ENCODE data around the gene SGCA. TPM values are rescaled to one million over a fixed set of nuclear protein-coding genes. Genes with fewer than 3 reads are reported as not detected.

Gene SGCA
- total and polyA plus RNA-seq, 2 experiments from 2014 or later: 0.19 TPM; not detected in 1

DNA sequence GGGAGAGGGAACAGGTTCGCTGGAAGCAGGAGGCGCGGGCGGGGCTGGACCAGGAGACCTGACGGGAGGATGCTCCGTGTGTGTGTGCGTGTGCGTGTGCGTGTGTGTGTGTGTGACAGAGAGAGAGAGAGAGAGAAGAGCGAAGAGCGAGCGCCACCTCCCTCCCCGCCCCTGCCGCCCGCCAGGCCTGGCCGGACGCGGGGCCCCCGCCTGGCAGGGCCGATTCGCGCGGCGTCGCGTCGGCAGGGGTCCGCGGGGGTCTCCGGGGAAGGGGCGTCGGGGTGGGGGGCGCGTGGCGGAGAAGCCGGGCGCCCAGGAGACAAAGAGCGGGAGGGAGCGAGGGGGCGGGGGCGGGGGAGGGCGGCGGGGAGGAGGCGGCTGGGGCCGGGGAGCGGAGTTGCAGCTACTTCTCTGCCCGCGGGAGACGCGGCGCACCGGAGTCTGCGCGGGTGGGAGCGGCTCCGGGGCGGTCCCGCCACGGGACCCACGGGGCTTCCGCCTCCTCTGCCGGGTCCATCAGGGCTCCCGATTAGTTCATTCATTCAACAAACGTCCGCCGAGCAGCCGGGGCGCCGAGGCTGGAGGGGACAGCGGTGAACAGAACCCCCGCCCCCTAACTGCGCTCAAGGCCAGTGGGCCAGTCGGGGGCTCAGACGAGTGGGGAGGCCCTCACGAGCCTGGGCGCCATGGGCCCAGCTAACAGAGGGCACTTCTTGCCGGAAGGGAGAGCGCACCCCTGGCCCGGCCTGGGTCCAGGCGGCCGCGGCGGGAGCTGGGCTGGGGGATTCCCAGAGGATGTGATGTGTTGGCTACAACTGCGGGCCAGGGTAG, 35.9 kb upstream of the SGCA start, which contains the start of gene SAMD14:
TSS of gene SAMD14 (minus strand) at position 433 of the 831 bp plus-strand sequence. CDS start 5,201 bp downstream, outside the sequence.
- H3K79me2 ChIP-seq (replicated peaks; ENCODE audit: insufficient read depth): no peaks in the 10 kb centered on the region
- DNase-seq (ENCODE audit: low spot score): peak; percentile 59
- H2AFZ ChIP-seq: peak within 1 kb of the TSS; percentile 90
- peak within 1 kb of the TSS; percentile 82 for H3K4me2 ChIP-seq
- no peaks in the 10 kb centered on the region for H3K9me3 Mint-ChIP-seq
- H3F3A ChIP-seq (replicated peaks; ENCODE audit: low read depth): no peaks in the 10 kb centered on the region; the same call in 1 of the 2 replicates
- H3K27ac Mint-ChIP-seq: no peak within 1 kb of the TSS
- peak within 1 kb of the TSS; percentile 91 for H3K4me3 Mint-ChIP-seq
- no peak within 1 kb of the TSS for H3K27ac ChIP-seq (ENCODE audit: low read depth)
- peak within 1 kb of the TSS; percentile 69 for H3K4me3 ChIP-seq
- peak; percentile 27 for ATAC-seq
- H3K27me3 Mint-ChIP-seq (ENCODE audit: insufficient read depth, low read depth, poor library complexity): peaks cover 37% of the 10 kb centered on the region
- TF ChIP-seq, protein P1, sequence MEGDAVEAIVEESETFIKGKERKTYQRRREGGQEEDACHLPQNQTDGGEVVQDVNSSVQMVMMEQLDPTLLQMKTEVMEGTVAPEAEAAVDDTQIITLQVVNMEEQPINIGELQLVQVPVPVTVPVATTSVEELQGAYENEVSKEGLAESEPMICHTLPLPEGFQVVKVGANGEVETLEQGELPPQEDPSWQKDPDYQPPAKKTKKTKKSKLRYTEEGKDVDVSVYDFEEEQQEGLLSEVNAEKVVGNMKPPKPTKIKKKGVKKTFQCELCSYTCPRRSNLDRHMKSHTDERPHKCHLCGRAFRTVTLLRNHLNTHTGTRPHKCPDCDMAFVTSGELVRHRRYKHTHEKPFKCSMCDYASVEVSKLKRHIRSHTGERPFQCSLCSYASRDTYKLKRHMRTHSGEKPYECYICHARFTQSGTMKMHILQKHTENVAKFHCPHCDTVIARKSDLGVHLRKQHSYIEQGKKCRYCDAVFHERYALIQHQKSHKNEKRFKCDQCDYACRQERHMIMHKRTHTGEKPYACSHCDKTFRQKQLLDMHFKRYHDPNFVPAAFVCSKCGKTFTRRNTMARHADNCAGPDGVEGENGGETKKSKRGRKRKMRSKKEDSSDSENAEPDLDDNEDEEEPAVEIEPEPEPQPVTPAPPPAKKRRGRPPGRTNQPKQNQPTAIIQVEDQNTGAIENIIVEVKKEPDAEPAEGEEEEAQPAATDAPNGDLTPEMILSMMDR (conservative IDR thresholded peaks at IDR 0.05; ENCODE audit: low read depth in 2 of 2): no peak
- TF ChIP-seq, protein P2, sequence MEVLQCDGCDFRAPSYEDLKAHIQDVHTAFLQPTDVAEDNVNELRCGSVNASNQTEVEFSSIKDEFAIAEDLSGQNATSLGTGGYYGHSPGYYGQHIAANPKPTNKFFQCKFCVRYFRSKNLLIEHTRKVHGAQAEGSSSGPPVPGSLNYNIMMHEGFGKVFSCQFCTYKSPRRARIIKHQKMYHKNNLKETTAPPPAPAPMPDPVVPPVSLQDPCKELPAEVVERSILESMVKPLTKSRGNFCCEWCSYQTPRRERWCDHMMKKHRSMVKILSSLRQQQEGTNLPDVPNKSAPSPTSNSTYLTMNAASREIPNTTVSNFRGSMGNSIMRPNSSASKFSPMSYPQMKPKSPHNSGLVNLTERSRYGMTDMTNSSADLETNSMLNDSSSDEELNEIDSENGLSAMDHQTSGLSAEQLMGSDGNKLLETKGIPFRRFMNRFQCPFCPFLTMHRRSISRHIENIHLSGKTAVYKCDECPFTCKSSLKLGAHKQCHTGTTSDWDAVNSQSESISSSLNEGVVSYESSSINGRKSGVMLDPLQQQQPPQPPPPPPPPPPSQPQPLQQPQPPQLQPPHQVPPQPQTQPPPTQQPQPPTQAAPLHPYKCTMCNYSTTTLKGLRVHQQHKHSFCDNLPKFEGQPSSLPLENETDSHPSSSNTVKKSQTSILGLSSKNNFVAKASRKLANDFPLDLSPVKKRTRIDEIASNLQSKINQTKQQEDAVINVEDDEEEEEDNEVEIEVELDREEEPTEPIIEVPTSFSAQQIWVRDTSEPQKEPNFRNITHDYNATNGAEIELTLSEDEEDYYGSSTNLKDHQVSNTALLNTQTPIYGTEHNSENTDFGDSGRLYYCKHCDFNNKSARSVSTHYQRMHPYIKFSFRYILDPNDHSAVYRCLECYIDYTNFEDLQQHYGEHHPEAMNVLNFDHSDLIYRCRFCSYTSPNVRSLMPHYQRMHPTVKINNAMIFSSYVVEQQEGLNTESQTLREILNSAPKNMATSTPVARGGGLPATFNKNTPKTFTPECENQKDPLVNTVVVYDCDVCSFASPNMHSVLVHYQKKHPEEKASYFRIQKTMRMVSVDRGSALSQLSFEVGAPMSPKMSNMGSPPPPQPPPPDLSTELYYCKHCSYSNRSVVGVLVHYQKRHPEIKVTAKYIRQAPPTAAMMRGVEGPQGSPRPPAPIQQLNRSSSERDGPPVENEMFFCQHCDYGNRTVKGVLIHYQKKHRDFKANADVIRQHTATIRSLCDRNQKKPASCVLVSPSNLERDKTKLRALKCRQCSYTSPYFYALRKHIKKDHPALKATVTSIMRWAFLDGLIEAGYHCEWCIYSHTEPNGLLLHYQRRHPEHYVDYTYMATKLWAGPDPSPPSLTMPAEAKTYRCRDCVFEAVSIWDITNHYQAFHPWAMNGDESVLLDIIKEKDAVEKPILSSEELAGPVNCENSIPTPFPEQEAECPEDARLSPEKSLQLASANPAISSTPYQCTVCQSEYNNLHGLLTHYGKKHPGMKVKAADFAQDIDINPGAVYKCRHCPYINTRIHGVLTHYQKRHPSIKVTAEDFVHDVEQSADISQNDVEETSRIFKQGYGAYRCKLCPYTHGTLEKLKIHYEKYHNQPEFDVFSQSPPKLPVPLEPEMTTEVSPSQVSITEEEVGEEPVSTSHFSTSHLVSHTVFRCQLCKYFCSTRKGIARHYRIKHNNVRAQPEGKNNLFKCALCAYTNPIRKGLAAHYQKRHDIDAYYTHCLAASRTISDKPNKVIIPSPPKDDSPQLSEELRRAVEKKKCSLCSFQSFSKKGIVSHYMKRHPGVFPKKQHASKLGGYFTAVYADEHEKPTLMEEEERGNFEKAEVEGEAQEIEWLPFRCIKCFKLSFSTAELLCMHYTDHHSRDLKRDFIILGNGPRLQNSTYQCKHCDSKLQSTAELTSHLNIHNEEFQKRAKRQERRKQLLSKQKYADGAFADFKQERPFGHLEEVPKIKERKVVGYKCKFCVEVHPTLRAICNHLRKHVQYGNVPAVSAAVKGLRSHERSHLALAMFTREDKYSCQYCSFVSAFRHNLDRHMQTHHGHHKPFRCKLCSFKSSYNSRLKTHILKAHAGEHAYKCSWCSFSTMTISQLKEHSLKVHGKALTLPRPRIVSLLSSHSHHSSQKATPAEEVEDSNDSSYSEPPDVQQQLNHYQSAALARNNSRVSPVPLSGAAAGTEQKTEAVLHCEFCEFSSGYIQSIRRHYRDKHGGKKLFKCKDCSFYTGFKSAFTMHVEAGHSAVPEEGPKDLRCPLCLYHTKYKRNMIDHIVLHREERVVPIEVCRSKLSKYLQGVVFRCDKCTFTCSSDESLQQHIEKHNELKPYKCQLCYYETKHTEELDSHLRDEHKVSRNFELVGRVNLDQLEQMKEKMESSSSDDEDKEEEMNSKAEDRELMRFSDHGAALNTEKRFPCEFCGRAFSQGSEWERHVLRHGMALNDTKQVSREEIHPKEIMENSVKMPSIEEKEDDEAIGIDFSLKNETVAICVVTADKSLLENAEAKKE (CRISPR knock-in tag; IDR thresholded peaks at IDR 0.05): no peak
- TF ChIP-seq ZNF114 (CRISPR knock-in tag; IDR thresholded peaks at IDR 0.05): no peak
- TF ChIP-seq ZNF331 (CRISPR knock-in tag; IDR thresholded peaks at IDR 0.05; ENCODE audit: low read depth): no peak
- TF ChIP-seq, protein P3, sequence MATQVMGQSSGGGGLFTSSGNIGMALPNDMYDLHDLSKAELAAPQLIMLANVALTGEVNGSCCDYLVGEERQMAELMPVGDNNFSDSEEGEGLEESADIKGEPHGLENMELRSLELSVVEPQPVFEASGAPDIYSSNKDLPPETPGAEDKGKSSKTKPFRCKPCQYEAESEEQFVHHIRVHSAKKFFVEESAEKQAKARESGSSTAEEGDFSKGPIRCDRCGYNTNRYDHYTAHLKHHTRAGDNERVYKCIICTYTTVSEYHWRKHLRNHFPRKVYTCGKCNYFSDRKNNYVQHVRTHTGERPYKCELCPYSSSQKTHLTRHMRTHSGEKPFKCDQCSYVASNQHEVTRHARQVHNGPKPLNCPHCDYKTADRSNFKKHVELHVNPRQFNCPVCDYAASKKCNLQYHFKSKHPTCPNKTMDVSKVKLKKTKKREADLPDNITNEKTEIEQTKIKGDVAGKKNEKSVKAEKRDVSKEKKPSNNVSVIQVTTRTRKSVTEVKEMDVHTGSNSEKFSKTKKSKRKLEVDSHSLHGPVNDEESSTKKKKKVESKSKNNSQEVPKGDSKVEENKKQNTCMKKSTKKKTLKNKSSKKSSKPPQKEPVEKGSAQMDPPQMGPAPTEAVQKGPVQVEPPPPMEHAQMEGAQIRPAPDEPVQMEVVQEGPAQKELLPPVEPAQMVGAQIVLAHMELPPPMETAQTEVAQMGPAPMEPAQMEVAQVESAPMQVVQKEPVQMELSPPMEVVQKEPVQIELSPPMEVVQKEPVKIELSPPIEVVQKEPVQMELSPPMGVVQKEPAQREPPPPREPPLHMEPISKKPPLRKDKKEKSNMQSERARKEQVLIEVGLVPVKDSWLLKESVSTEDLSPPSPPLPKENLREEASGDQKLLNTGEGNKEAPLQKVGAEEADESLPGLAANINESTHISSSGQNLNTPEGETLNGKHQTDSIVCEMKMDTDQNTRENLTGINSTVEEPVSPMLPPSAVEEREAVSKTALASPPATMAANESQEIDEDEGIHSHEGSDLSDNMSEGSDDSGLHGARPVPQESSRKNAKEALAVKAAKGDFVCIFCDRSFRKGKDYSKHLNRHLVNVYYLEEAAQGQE (IDR thresholded peaks at IDR 0.05; ENCODE audit: unreplicated experiment): no peak
- TF ChIP-seq POLR2AphosphoS5 (IDR thresholded peaks at IDR 0.05; ENCODE audit: low read depth): no peak
- TF ChIP-seq EZH2 (IDR thresholded peaks at IDR 0.05; ENCODE audit: low read depth, unreplicated experiment): peak; percentile 33
- no peak for TF ChIP-seq NANOG (IDR thresholded peaks at IDR 0.05; ENCODE audit: borderline replicate concordance)
- no peaks in the 10 kb centered on the region for H3K36me3 ChIP-seq (ENCODE audit: insufficient read depth)
- no peaks in the 10 kb centered on the region for H4K20me1 ChIP-seq (replicated peaks; ENCODE audit: insufficient read depth)
- no peaks in the 10 kb centered on the region for H3K9me2 ChIP-seq (ENCODE audit: insufficient read depth)
- peaks cover 42% of the 10 kb centered on the region for H3K27me3 ChIP-seq (ENCODE audit: insufficient read depth)
- H3K4me1 ChIP-seq (ENCODE audit: insufficient read depth): peaks cover 37% of the 10 kb centered on the region
- H3K4me1 Mint-ChIP-seq: peaks cover 62% of the 10 kb centered on the region
- no peaks in the 10 kb centered on the region for H3K36me3 Mint-ChIP-seq (ENCODE audit: low read depth)

Data from GM23338 (cell line).